ENCODE measurements around the gene ITIH1.
"Not testable (repeated sequence)": the region's sequence is repeated elsewhere in the genome, so short reads cannot be mapped to it uniquely, and the experiment has no call there.

ITIH1 gene

GRCh38 chr3:52774901-52775864, 2.2 kb upstream of the ITIH1 start:
- no peak overlapping the region for H3K27ac ChIP-seq
- no peak for DNase-seq (ENCODE audit: low spot score)
- TF ChIP-seq CTCF (IDR thresholded peaks at IDR 0.05), result no peak
- H3K4me3 ChIP-seq, result no peak overlapping the region

GRCh38 chr3:52775877-52776276, 1.5 kb upstream of the ITIH1 start:
- Histone ChIP-seq H3K27ac (no peak overlapping the region), H3K4me3 (no peak overlapping the region)
- TF ChIP-seq CTCF (IDR thresholded peaks at IDR 0.05), result no peak
- DNase-seq (ENCODE audit: low spot score), result no peak

GRCh38 chr3:52776486-52776885, 913 bp upstream of the ITIH1 start:
- H3K4me3 ChIP-seq; DNase-seq (ENCODE audit: low spot score); H3K27ac ChIP-seq: not testable (repeated sequence)

GRCh38 chr3:52777959-52778805, 783 bp downstream of the ITIH1 start:
- H3K27ac ChIP-seq, result no peak overlapping the region
- no peak overlapping the region for H3K4me3 ChIP-seq
- TF ChIP-seq CTCF (IDR thresholded peaks at IDR 0.05), result no peak
- no peak for DNase-seq (ENCODE audit: low spot score)

GRCh38 chr3:52779011-52779836, 1.8 kb downstream of the ITIH1 start:
- no peak for DNase-seq (ENCODE audit: low spot score)
- Histone ChIP-seq H3K27ac (no peak overlapping the region), H3K4me3 (no peak overlapping the region)
- TF ChIP-seq CTCF (IDR thresholded peaks at IDR 0.05), result no peak

- no peak overlapping the region for H3K27ac ChIP-seq
- no peak for DNase-seq (ENCODE audit: low spot score)
- no peak overlapping the region for H3K4me3 ChIP-seq
- TF ChIP-seq CTCF (IDR thresholded peaks at IDR 0.05), result no peak
These were observed 2.6 kb downstream of the ITIH1 start for GRCh38 chr3:52779837-52780585.
